Panc1 (cell line): Measurements from ENCODE around the gene CCDC180.

Experiments
- POLR2AphosphoS5 ChIP-seq: IDR thresholded peaks from 2 replicates; pipeline ENCODE4 v1.6.1; 2012; ENCODE audit warnings: mild to moderate bottlenecking, low read depth, low read length, moderate library complexity
- SIN3A ChIP-seq: IDR thresholded peaks from 2 replicates; pipeline ENCODE4 v1.6.1; 2012; ENCODE audit warnings: low read depth, mild to moderate bottlenecking, low read length, moderate library complexity, borderline replicate concordance; ENCODE audit not compliant: insufficient read depth
- TCF7L2 ChIP-seq: IDR thresholded peaks from 2 replicates; pipeline ENCODE4 v1.6.1; 2011; ENCODE audit warnings: mild to moderate bottlenecking, low read depth, low read length, inconsistent platforms
- TF ChIP-seq, protein P1 (sequence below): fragments of 450-650 bp; IDR thresholded peaks from 2 replicates; pipeline ENCODE4 v1.5.1; 2017; ENCODE audit warnings: mild to moderate bottlenecking
- TF ChIP-seq, protein P2 (sequence below), 2 experiments: IDR thresholded peaks; 2 replicates each; pipeline ENCODE4 v1.6.1; 2011 to 2012; ENCODE audit warnings: low read depth in 2 of 2, control low read depth in 1 of 2, low read length in 1 of 2, mild to moderate bottlenecking in 1 of 2, moderate library complexity in 1 of 2; ENCODE audit not compliant: insufficient read depth in 1 of 2

DNA sequence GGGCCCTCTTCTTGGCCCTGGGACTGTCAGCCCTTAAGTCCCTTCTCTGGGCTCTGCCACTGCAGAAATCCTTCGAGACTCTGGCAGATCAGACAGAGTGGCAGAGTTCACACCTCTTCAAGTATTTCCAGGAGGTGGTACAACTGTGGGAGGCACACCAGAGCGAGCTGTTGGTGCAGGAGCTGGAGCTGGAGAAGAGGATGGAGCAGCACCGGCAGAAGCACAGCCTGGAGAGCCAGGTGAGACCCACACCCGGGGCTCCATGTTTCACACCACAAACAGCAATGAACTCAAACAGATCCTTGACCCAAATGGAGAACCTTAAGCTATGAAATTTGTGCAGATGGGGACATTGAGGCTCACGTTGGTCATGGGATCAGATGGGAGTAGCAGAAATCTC is 17.5 kb downstream of the CCDC180 start:
- TF ChIP-seq, protein P1, sequence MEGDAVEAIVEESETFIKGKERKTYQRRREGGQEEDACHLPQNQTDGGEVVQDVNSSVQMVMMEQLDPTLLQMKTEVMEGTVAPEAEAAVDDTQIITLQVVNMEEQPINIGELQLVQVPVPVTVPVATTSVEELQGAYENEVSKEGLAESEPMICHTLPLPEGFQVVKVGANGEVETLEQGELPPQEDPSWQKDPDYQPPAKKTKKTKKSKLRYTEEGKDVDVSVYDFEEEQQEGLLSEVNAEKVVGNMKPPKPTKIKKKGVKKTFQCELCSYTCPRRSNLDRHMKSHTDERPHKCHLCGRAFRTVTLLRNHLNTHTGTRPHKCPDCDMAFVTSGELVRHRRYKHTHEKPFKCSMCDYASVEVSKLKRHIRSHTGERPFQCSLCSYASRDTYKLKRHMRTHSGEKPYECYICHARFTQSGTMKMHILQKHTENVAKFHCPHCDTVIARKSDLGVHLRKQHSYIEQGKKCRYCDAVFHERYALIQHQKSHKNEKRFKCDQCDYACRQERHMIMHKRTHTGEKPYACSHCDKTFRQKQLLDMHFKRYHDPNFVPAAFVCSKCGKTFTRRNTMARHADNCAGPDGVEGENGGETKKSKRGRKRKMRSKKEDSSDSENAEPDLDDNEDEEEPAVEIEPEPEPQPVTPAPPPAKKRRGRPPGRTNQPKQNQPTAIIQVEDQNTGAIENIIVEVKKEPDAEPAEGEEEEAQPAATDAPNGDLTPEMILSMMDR: no peak
- TF ChIP-seq, protein P2, sequence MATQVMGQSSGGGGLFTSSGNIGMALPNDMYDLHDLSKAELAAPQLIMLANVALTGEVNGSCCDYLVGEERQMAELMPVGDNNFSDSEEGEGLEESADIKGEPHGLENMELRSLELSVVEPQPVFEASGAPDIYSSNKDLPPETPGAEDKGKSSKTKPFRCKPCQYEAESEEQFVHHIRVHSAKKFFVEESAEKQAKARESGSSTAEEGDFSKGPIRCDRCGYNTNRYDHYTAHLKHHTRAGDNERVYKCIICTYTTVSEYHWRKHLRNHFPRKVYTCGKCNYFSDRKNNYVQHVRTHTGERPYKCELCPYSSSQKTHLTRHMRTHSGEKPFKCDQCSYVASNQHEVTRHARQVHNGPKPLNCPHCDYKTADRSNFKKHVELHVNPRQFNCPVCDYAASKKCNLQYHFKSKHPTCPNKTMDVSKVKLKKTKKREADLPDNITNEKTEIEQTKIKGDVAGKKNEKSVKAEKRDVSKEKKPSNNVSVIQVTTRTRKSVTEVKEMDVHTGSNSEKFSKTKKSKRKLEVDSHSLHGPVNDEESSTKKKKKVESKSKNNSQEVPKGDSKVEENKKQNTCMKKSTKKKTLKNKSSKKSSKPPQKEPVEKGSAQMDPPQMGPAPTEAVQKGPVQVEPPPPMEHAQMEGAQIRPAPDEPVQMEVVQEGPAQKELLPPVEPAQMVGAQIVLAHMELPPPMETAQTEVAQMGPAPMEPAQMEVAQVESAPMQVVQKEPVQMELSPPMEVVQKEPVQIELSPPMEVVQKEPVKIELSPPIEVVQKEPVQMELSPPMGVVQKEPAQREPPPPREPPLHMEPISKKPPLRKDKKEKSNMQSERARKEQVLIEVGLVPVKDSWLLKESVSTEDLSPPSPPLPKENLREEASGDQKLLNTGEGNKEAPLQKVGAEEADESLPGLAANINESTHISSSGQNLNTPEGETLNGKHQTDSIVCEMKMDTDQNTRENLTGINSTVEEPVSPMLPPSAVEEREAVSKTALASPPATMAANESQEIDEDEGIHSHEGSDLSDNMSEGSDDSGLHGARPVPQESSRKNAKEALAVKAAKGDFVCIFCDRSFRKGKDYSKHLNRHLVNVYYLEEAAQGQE (IDR thresholded peaks at IDR 0.05; ENCODE audit: insufficient read depth in 1 of 2, low read depth in 2 of 2, low read length in 1 of 2): no peak
- no peak for TF ChIP-seq POLR2AphosphoS5
- no peak for TF ChIP-seq TCF7L2
- TF ChIP-seq SIN3A: no peak
